BE2C (cell line): ENCODE measurements around the gene GNAI3.

ENCODE experiments used
- DNase-seq: peaks from one replicate; pipeline ENCODE4 v3.0.0-alpha.2; 2020
- H3K27me3 ChIP-seq: fragments of 250-450 bp; sonication (Bioruptor Pico); 2 replicates; pipeline ENCODE4 v1.5.1; 2020; ENCODE audit warnings: mild to moderate bottlenecking
- H3K36me3 ChIP-seq: fragments of 250-450 bp; sonication (Bioruptor Pico); 2 replicates; pipeline ENCODE4 v1.5.1; 2020; ENCODE audit warnings: mild to moderate bottlenecking
- H3K4me1 ChIP-seq: fragments of 250-450 bp; sonication (Bioruptor Pico); 2 replicates; pipeline ENCODE4 v1.5.1; 2020
- H3K4me3 ChIP-seq: 2 replicates; pipeline ENCODE4 v1.5.1; 2011; ENCODE audit warnings: low read depth, low read length
- H3K9me3 ChIP-seq: fragments of 250-450 bp; sonication (Bioruptor Pico); 2 replicates; pipeline ENCODE4 v1.5.1; 2020
- TF ChIP-seq, protein P1 (sequence below): IDR thresholded peaks from 2 replicates; pipeline ENCODE4 v1.5.1; 2012; ENCODE audit warnings: mild to moderate bottlenecking, low read depth, low read length

GNAI3 gene

DNA sequence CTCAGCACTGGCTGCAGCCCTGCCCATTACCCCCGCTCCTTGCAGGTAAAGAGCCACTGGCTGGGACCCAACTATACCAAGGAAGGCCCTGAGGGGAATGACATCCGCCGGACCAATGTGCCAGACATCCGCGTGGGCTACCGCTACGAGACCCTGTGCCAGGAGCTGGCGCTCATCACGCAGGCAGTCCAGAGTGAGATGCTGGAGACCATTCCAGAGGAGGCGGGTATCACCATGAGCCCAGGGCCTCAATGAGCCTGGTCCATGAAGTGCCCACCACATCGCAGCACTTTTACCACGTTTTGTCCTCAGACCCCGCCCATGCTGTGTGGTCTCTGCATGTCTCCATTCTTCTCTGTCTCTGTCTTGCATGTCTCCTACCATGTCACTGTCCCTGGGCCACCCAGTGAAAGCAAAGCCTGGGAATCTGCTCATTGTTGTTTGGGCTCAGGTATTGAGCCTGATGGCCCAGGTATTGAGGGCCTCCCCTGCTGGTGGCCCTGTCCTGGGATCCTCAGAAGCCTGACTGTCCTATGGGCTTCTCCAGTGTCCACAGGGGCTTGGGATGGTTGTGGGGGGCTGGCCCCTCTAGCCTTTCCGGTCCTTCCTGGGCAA lies 82.6 kb downstream of the GNAI3 start:
- no peaks in the 10 kb centered on the region for H3K9me3 ChIP-seq
- H3K4me3 ChIP-seq = no peak overlapping the region
- H3K27me3 ChIP-seq = no peaks in the 10 kb centered on the region
- H3K36me3 ChIP-seq = peaks cover 59% of the 10 kb centered on the region
- peaks cover 39% of the 10 kb centered on the region for H3K4me1 ChIP-seq
- DNase-seq = no peak
- TF ChIP-seq, protein P1, sequence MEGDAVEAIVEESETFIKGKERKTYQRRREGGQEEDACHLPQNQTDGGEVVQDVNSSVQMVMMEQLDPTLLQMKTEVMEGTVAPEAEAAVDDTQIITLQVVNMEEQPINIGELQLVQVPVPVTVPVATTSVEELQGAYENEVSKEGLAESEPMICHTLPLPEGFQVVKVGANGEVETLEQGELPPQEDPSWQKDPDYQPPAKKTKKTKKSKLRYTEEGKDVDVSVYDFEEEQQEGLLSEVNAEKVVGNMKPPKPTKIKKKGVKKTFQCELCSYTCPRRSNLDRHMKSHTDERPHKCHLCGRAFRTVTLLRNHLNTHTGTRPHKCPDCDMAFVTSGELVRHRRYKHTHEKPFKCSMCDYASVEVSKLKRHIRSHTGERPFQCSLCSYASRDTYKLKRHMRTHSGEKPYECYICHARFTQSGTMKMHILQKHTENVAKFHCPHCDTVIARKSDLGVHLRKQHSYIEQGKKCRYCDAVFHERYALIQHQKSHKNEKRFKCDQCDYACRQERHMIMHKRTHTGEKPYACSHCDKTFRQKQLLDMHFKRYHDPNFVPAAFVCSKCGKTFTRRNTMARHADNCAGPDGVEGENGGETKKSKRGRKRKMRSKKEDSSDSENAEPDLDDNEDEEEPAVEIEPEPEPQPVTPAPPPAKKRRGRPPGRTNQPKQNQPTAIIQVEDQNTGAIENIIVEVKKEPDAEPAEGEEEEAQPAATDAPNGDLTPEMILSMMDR = no peak

DNA sequence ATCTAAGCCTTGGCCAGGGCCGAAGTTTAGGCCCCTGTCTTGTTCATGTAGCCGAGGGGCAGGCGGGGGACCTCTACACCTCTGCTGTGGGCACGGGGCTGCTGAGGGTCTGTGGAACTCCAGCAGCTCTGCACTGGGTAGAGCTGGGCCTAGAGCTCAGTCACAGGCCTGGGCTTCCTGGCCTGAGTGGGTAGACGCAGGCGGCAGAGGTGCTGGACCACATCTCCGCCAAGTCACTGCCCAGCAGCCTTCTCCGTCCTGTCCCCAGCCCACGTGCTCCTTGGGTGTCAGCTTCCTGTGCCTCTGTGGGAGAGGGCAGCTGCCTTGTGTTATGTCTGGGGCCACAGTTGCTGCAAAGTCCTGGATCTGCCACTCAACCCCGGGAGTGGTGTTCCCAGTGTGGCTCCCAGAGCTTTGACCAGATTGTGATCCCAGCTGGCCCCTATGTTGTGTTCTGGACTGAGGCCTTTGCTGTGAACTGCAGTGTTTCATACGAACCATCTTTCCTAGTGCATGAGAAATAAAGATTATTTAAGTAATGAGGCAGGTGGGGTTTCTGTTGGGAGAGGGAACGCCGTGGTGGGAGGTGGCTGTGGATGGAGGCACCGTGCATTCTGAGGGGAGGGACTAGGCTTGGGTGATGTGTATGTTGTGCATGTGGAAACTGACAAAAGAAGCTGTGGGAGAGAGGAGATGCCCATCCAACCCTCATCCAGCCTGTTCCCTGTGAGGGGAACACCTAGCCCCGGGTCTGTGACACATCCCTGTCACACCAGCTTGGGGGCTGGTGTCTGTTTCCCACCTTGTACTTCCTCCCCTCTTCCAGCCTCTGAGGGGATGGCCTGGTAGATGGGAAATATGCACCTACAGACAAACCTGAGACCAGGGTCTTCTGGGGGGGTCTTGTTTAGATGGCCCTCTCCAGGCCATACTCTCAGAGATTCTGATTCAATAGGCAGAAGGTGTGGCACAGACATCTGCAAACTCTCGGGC lies 83.4 kb downstream of the GNAI3 start:
- H3K27me3 ChIP-seq = no peaks in the 10 kb centered on the region
- H3K36me3 ChIP-seq = peaks cover 51% of the 10 kb centered on the region
- peak; percentile 50 for DNase-seq
- no peak overlapping the region; the same call in 1 of the 2 replicates for H3K4me3 ChIP-seq
- no peaks in the 10 kb centered on the region for H3K9me3 ChIP-seq
- TF ChIP-seq, protein P1 = no peak
- H3K4me1 ChIP-seq = peaks cover 47% of the 10 kb centered on the region

DNA sequence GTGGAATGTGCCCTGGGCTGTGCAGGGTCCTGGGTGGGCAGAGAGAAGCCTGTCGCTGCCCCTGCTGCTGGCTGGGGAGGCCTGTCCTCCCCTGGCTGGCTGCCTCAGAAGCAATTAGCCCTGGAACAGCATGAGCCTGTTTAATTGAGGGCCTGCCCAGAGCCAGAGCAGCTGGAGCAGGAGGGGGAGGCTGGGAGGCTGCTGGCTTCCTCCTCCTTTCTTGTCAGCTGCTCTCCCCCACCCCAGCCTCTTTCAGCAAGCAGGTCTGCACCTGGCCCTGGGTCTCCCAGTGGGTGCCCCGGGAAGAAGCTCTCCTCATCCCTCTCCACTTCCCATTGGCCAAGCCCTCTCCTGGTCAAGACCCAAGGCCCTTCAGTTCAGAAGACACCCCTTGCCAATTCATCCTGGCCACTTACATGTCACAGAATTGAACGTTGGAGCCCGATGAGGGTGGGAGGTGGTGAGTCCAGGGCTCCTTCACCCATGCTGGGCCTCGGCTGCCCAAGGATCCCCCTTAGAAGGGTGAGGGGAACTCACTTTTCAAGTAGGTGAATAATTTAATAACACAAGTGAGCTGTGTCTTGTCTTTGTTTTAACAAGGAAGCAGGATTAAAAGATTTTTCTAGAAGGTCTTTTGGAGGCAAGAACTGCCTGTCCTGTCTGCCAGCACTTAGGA lies 84.4 kb downstream of the GNAI3 start:
- no peak overlapping the region; the same call in 1 of the 2 replicates for H3K4me3 ChIP-seq
- no peaks in the 10 kb centered on the region for H3K9me3 ChIP-seq
- H3K4me1 ChIP-seq = peaks cover 51% of the 10 kb centered on the region
- H3K27me3 ChIP-seq = no peaks in the 10 kb centered on the region
- peak; percentile 91 for DNase-seq
- H3K36me3 ChIP-seq = peaks cover 41% of the 10 kb centered on the region
- TF ChIP-seq, protein P1 = no peak

DNA sequence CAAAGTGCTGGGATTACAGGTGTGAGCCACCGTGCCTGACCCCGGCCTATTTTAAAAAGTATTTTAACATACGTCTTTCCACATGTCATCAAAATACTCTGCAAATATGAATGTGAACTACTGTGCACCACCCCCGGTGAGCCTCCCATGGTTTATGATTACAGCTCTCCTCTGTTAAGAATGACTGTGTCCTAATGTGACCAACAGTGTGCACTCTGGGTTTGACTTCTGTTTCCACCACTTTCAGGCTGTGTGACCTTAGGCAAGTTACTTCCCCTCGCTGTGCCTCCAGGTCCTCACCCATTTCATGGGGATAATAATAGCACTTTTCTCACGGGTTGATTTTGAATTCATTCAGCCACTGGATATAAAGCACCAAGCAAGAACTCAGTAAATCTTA lies 85.9 kb downstream of the GNAI3 start:
- TF ChIP-seq, protein P1 = no peak
- Histone ChIP-seq H3K4me3 (no peak overlapping the region), H3K27me3 (no peaks in the 10 kb centered on the region), H3K36me3 (peaks cover 26% of the 10 kb centered on the region), H3K9me3 (no peaks in the 10 kb centered on the region), H3K4me1 (peaks cover 61% of the 10 kb centered on the region)
- DNase-seq = no peak

GRCh38 chr1:109634771-109635750 lies 86.6 kb downstream of the GNAI3 start:
- Histone ChIP-seq H3K27me3 (no peaks in the 10 kb centered on the region), H3K36me3 (peaks cover 19% of the 10 kb centered on the region), H3K4me3 (no peak overlapping the region), H3K4me1 (peaks cover 69% of the 10 kb centered on the region), H3K9me3 (no peaks in the 10 kb centered on the region)
- TF ChIP-seq, protein P1 = no peak
- DNase-seq = no peak
